Measurements from ENCODE around the gene CRACR2A. TPM values are rescaled to one million over a fixed set of nuclear protein-coding genes. Genes with fewer than 3 reads are reported as not detected.

Gene CRACR2A
- total RNA-seq, 1 donor from 2014 or later: 6.5 TPM

GRCh38 chr12:3645091-3645490 is 107.8 kb downstream of the CRACR2A start:
- no peak overlapping the region for H3K4me3 Mint-ChIP-seq (ENCODE audit: unreplicated experiment)
- peaks cover 21% of the 10 kb centered on the region for H3K4me1 Mint-ChIP-seq (ENCODE audit: unreplicated experiment)
- DNase-seq (ENCODE audit: low spot score): no peak
- no peak for TF ChIP-seq CTCF (IDR thresholded peaks at IDR 0.05; ENCODE audit: unreplicated experiment)
- H3K9me3 Mint-ChIP-seq (ENCODE audit: unreplicated experiment): no peaks in the 10 kb centered on the region
- H3K27me3 Mint-ChIP-seq (ENCODE audit: unreplicated experiment): peaks cover 3% of the 10 kb centered on the region
- H3K36me3 Mint-ChIP-seq (ENCODE audit: low read depth, unreplicated experiment): peaks cover 6% of the 10 kb centered on the region
- H3K27ac Mint-ChIP-seq (ENCODE audit: unreplicated experiment): no peak overlapping the region

GRCh38 chr12:3644104-3644503 is 108.8 kb downstream of the CRACR2A start:
- no peak for TF ChIP-seq CTCF (IDR thresholded peaks at IDR 0.05; ENCODE audit: unreplicated experiment)
- H3K27ac Mint-ChIP-seq (ENCODE audit: unreplicated experiment): no peak overlapping the region

GRCh38 chr12:3641428-3642018 is 111.4 kb downstream of the CRACR2A start:
- Mint-ChIP-seq H3K27ac (ENCODE audit: unreplicated experiment) (no peak overlapping the region), H3K9me3 (ENCODE audit: unreplicated experiment) (no peaks in the 10 kb centered on the region), H3K4me3 (ENCODE audit: unreplicated experiment) (no peak overlapping the region), H3K27me3 (ENCODE audit: unreplicated experiment) (peaks cover 3% of the 10 kb centered on the region), H3K4me1 (ENCODE audit: unreplicated experiment) (peaks cover 8% of the 10 kb centered on the region), H3K36me3 (ENCODE audit: low read depth, unreplicated experiment) (peaks cover 6% of the 10 kb centered on the region)
- DNase-seq (ENCODE audit: low spot score): no peak
- no peak for TF ChIP-seq CTCF (IDR thresholded peaks at IDR 0.05; ENCODE audit: unreplicated experiment)

More at GRCh38 chr12:3644104-3644503, 108.8 kb downstream of the CRACR2A start:
- H3K27me3 Mint-ChIP-seq (ENCODE audit: unreplicated experiment): peaks cover 3% of the 10 kb centered on the region
- peaks cover 18% of the 10 kb centered on the region for H3K4me1 Mint-ChIP-seq (ENCODE audit: unreplicated experiment)
- no peak overlapping the region for H3K4me3 Mint-ChIP-seq (ENCODE audit: unreplicated experiment)
- H3K36me3 Mint-ChIP-seq (ENCODE audit: low read depth, unreplicated experiment): peaks cover 6% of the 10 kb centered on the region
- H3K9me3 Mint-ChIP-seq (ENCODE audit: unreplicated experiment): no peaks in the 10 kb centered on the region
- no peak for DNase-seq (ENCODE audit: low spot score)

- Mint-ChIP-seq H3K9me3 (ENCODE audit: unreplicated experiment) (no peaks in the 10 kb centered on the region), H3K4me3 (ENCODE audit: unreplicated experiment) (no peak overlapping the region), H3K27ac (ENCODE audit: unreplicated experiment) (no peak overlapping the region), H3K36me3 (ENCODE audit: low read depth, unreplicated experiment) (peaks cover 3% of the 10 kb centered on the region), H3K27me3 (ENCODE audit: unreplicated experiment) (no peaks in the 10 kb centered on the region), H3K4me1 (ENCODE audit: unreplicated experiment) (peaks cover 8% of the 10 kb centered on the region)
- no peak for TF ChIP-seq CTCF (IDR thresholded peaks at IDR 0.05; ENCODE audit: unreplicated experiment)
- DNase-seq (ENCODE audit: low spot score): no peak
Measured at GRCh38 chr12:3636328-3636727, 116.6 kb downstream of the CRACR2A start.

GRCh38 chr12:3634348-3634747 is 118.6 kb downstream of the CRACR2A start:
- Mint-ChIP-seq H3K36me3 (ENCODE audit: low read depth, unreplicated experiment) (peaks cover 3% of the 10 kb centered on the region), H3K9me3 (ENCODE audit: unreplicated experiment) (no peaks in the 10 kb centered on the region), H3K4me1 (ENCODE audit: unreplicated experiment) (peaks cover 8% of the 10 kb centered on the region), H3K27me3 (ENCODE audit: unreplicated experiment) (no peaks in the 10 kb centered on the region), H3K27ac (ENCODE audit: unreplicated experiment) (no peak overlapping the region), H3K4me3 (ENCODE audit: unreplicated experiment) (no peak overlapping the region)
- no peak for TF ChIP-seq CTCF (IDR thresholded peaks at IDR 0.05; ENCODE audit: unreplicated experiment)
- no peak for DNase-seq (ENCODE audit: low spot score)

Measured in endothelial cell (in vitro differentiated cells).